Endothelial cell of umbilical vein (primary cell): ENCODE results near the gene CRYZL1. TPM values are rescaled to one million over a fixed set of nuclear protein-coding genes. Genes with fewer than 3 reads are reported as not detected.

Source experiments
- BruUV-seq: library from RNA; stranded (reverse); fragments of 400-500 nt; replicated peaks from 2 replicates; lab custom pipeline; 2021; lab: Mats Ljungman, UMichigan
- CTCF ChIA-PET: fragments of 300-600, 350-600 bp; sonication (Branson Sonifier 250); formaldehyde crosslinking; loops from one replicate; lab custom pipeline; 2021; ENCODE audit warnings: antibody characterized with exemption, inconsistent platforms; lab: Charles Lee
- POLR2A ChIA-PET: fragments of 300-600, 350-600 bp; sonication (Branson Sonifier 250); formaldehyde crosslinking; loops from one replicate; lab custom pipeline; 2021; ENCODE audit warnings: antibody characterized with exemption, inconsistent platforms; lab: Charles Lee
- DNase-seq: peaks from one replicate; pipeline ENCODE4 v3.0.0-alpha.2; 2011; ENCODE audit warnings: low read depth, low spot score
- FAIRE-seq: peaks from 2 replicates; lab custom pipeline; 2011; peaks lifted over from hg19 to GRCh38; lab: Jason Lieb, UNC
- H2AFZ ChIP-seq: 2 replicates; pipeline ENCODE4 v1.6.0; 2012; ENCODE audit warnings: low read depth, low read length, control low read depth, inconsistent platforms
- H3K27ac ChIP-seq: 2 replicates; pipeline ENCODE4 v1.5.1; 2011; ENCODE audit warnings: low read depth, mild to moderate bottlenecking, control low read depth, low read length, moderate library complexity; ENCODE audit not compliant: insufficient read depth
- H3K27me3 ChIP-seq, 2 experiments: 2 replicates each; pipeline versions ENCODE4 v1.6.0 to v1.6.1; 2011; ENCODE audit warnings: low read length in 2 of 2, mixed read lengths in 1 of 2; ENCODE audit not compliant: control insufficient read depth in 2 of 2, insufficient read depth in 2 of 2
- H3K36me3 ChIP-seq, 2 experiments: 2 replicates in 1 of 2; 3 replicates in 1 of 2; pipeline ENCODE4 v1.5.1; 2011; ENCODE audit warnings: low read length in 2 of 2, mild to moderate bottlenecking in 1 of 2, moderate library complexity in 1 of 2; ENCODE audit not compliant: control insufficient read depth in 2 of 2, insufficient read depth in 2 of 2; ENCODE audit errors: extremely low read depth in 1 of 2
- H3K4me1 ChIP-seq: 3 replicates; pipeline ENCODE4 v1.5.1; 2011; ENCODE audit warnings: mild to moderate bottlenecking, low read length; ENCODE audit not compliant: control insufficient read depth, insufficient read depth; ENCODE audit errors: extremely low read depth
- H3K4me2 ChIP-seq: 2 replicates; pipeline ENCODE4 v1.6.1; 2011; ENCODE audit warnings: low read length, control low read depth, mixed read lengths; ENCODE audit not compliant: insufficient read depth
- H3K4me3 ChIP-seq, 3 experiments: fragments of 200-600 bp in 1 of 3; sonication (generic), shearing (Covaris generic) in 1 of 3; replicated peaks in 1 of 3; 2 replicates each; pipeline ENCODE4 v1.5.1; 2011 to 2016; ENCODE audit warnings: control low read depth in 3 of 3, low read length in 3 of 3, mild to moderate bottlenecking in 2 of 3, inconsistent platforms in 1 of 3, low read depth in 1 of 3, moderate library complexity in 1 of 3; ENCODE audit not compliant: insufficient read depth in 1 of 3
- H3K79me2 ChIP-seq: 2 replicates; pipeline ENCODE4 v1.6.0; 2012; ENCODE audit warnings: low read length, inconsistent platforms; ENCODE audit not compliant: control insufficient read depth, insufficient read depth
- H3K9ac ChIP-seq: replicated peaks from 2 replicates; pipeline ENCODE3; 2011; ENCODE audit warnings: low read length, control low read depth; ENCODE audit not compliant: insufficient read depth; ENCODE audit errors: extremely low read depth
- H3K9me1 ChIP-seq: replicated peaks from 3 replicates; pipeline ENCODE4 v1.6.0; 2011; ENCODE audit warnings: mild to moderate bottlenecking, low read length; ENCODE audit not compliant: control insufficient read depth, insufficient read depth; ENCODE audit errors: extremely low read depth
- H3K9me3 ChIP-seq: replicated peaks from 2 replicates; pipeline ENCODE4 v1.5.1; 2012; ENCODE audit warnings: low read length, inconsistent platforms; ENCODE audit not compliant: control insufficient read depth, insufficient read depth
- H4K20me1 ChIP-seq: replicated peaks from 2 replicates; pipeline ENCODE3; 2011; ENCODE audit warnings: mild to moderate bottlenecking, low read length; ENCODE audit not compliant: control insufficient read depth, insufficient read depth; ENCODE audit errors: extremely low read depth
- EZH2 ChIP-seq: IDR thresholded peaks from 2 replicates; pipeline ENCODE4 v1.6.1; 2012; ENCODE audit warnings: borderline replicate concordance, low read depth, mild to moderate bottlenecking, moderate library complexity, low read length, inconsistent platforms; ENCODE audit not compliant: severe bottlenecking
- FOS ChIP-seq: IDR thresholded peaks from 2 replicates; pipeline ENCODE4 v1.6.1; 2011; ENCODE audit warnings: mild to moderate bottlenecking, low read length, moderate library complexity, borderline replicate concordance; ENCODE audit not compliant: insufficient read depth
- JUN ChIP-seq: IDR thresholded peaks from 2 replicates; pipeline ENCODE4 v1.6.1; 2011; ENCODE audit warnings: borderline replicate concordance, low read depth; ENCODE audit not compliant: insufficient read length, insufficient read depth
- MYC ChIP-seq: IDR thresholded peaks from one replicate; pipeline ENCODE4 v1.6.1; 2011; ENCODE audit warnings: mild to moderate bottlenecking, low read depth, low read length
- dilution Hi-C: fragments of 300-500 bp; cut with MboI; formaldehyde crosslinking; loops from one replicate; pipeline ENCODE4 v1.15.0; 2019; ENCODE audit warnings: low sequenced_read_pairs; ENCODE audit not compliant: extremely low pct_ligation_motif_present
- intact Hi-C: fragments of 100-400 bp; cut with micrococcal nuclease; formaldehyde crosslinking; loops from one replicate; pipeline ENCODE4 v1.10.0; 2022
- polyA plus RNA-seq, 4 experiments: library from polyadenylated mRNA; depleted of rRNA in 3 of 4; stranded (reverse) in 3 of 4; unstranded in 1 of 4; fragments of >200 nt; gene quantifications; 2 replicates each; pipeline versions ENCODE4 v1.2.1 to v1.2.3, GENCODE V29; 2011 to 2012; ENCODE audit warnings: missing spikeins in 1 of 4
- total RNA-seq: library from RNA; stranded (reverse); gene quantifications from 2 replicates; pipeline ENCODE4 v1.2.3, GENCODE V29; 2021
- TF ChIP-seq, protein P1 (sequence below): IDR thresholded peaks from 2 replicates; pipeline ENCODE4 v1.6.1; 2011; ENCODE audit not compliant: insufficient read depth, insufficient read length

The CRYZL1 gene
- total and polyA plus RNA-seq, 2 donors (not counting 3 experiments of a cell fraction or from before 2014, with no cell fraction given) = 26.4 to 42.1 TPM

- DNase-seq (no peak), FAIRE-seq (no peak)
- intact Hi-C loops (no loop called here), dilution Hi-C loops (no loop called here)
- Histone ChIP-seq H4K20me1 (peaks cover 2% of the 10 kb centered on the region), H3K36me3 (no peaks in the 10 kb centered on the region), H3K9me1 (no peaks in the 10 kb centered on the region), H3K9ac (no peak overlapping the region), H3K79me2 (peaks cover 91% of the 10 kb centered on the region), H3K27me3 (no peaks in the 10 kb centered on the region), H3K4me3 (no peak overlapping the region), H2AFZ (no peak overlapping the region), H3K9me3 (no peaks in the 10 kb centered on the region), H3K4me1 (no peaks in the 10 kb centered on the region), H3K4me2 (no peak overlapping the region), H3K27ac (no peak overlapping the region)
- no peak for TF ChIP-seq EZH2
- no peak for TF ChIP-seq MYC
- BruUV-seq = no TSS peak
- ChIA-PET CTCF (no interaction called here), POLR2A (no interaction called here)
These were observed 26.1 kb upstream of the CRYZL1 start for GRCh38 chr21:33667636-33668035.

DNA sequence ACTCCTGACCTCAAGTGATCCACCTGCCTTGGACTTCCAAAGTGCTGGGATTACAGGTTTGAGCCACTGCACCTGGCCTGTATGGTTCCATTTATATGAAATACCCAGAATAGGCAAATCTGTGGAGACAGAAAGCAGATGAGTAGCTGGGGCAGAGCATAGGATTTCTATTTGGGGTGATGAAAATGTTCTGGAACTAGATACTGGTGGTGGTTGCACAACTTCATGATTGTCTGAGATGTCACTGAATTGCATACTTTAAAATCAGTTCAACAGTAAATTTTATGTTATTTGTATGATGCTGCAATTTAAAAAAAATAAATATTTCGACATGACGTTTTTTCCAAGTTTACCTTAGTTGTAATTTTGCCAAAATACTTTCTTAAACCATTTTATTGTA is 24.6 kb upstream of the CRYZL1 start:
- BruUV-seq = no TSS peak

More for the DNA sequence above, 24.6 kb upstream of the CRYZL1 start:
- DNase-seq (no peak), FAIRE-seq (no peak)
- no peak overlapping the region for H2AFZ ChIP-seq
- no peak overlapping the region for H3K4me2 ChIP-seq
- TF ChIP-seq MYC = no peak
- TF ChIP-seq JUN = no peak
- TF ChIP-seq, protein P1, sequence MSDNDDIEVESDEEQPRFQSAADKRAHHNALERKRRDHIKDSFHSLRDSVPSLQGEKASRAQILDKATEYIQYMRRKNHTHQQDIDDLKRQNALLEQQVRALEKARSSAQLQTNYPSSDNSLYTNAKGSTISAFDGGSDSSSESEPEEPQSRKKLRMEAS = no peak
- TF ChIP-seq FOS = no peak
- no peaks in the 10 kb centered on the region for H3K9me3 ChIP-seq
- peaks cover 94% of the 10 kb centered on the region for H3K79me2 ChIP-seq
- no peaks in the 10 kb centered on the region for H3K27me3 ChIP-seq
- H4K20me1 ChIP-seq = peaks cover 2% of the 10 kb centered on the region
- dilution Hi-C loops (no loop called here), intact Hi-C loops (no loop called here)
- H3K9ac ChIP-seq = no peak overlapping the region
- H3K4me1 ChIP-seq = peaks cover 7% of the 10 kb centered on the region
- ChIA-PET CTCF (no interaction called here), POLR2A (no interaction called here)
- no peak overlapping the region for H3K4me3 ChIP-seq
- no peaks in the 10 kb centered on the region for H3K36me3 ChIP-seq
- H3K9me1 ChIP-seq = no peaks in the 10 kb centered on the region
- H3K27ac ChIP-seq = no peak overlapping the region
